ENCODE measurements around the gene GRN.

DNA sequence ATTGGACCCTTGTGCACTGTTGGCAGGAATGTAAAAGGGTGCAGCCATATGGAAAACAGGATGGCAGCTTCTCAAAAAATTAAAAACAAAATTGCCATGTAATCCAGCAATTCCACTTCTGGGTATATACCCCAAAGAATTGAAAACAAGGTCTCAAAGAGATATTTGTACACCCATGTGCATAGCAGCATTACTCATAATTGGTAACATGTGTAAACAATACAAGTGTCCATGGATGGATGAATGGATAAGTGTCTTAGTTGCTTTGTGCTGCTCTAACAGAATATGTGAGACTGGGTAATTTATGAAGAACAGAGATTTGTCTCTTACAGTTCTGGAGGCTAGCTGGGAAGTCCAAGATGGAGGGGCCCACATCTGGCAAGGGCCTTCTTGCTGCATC, 40.5 kb upstream of the GRN start:
- TF ChIP-seq, protein P1, sequence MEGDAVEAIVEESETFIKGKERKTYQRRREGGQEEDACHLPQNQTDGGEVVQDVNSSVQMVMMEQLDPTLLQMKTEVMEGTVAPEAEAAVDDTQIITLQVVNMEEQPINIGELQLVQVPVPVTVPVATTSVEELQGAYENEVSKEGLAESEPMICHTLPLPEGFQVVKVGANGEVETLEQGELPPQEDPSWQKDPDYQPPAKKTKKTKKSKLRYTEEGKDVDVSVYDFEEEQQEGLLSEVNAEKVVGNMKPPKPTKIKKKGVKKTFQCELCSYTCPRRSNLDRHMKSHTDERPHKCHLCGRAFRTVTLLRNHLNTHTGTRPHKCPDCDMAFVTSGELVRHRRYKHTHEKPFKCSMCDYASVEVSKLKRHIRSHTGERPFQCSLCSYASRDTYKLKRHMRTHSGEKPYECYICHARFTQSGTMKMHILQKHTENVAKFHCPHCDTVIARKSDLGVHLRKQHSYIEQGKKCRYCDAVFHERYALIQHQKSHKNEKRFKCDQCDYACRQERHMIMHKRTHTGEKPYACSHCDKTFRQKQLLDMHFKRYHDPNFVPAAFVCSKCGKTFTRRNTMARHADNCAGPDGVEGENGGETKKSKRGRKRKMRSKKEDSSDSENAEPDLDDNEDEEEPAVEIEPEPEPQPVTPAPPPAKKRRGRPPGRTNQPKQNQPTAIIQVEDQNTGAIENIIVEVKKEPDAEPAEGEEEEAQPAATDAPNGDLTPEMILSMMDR (IDR thresholded peaks at IDR 0.05): no peak
- TF ChIP-seq POLR2A (IDR thresholded peaks at IDR 0.05): no peak
